ENCODE data around the gene CAMTA1.

The CAMTA1 gene

GRCh38 chr1:7223334-7224080, 438.3 kb downstream of the CAMTA1 start:
- FAIRE-seq (no peak), DNase-seq (ENCODE audit: insufficient read length, low spot score) (no peak)
- TF ChIP-seq CTCF (IDR thresholded peaks at IDR 0.05; ENCODE audit: insufficient read depth, missing control alignments) = no peak

- no peak for TF ChIP-seq CTCF (IDR thresholded peaks at IDR 0.05; ENCODE audit: insufficient read depth, missing control alignments)
- DNase-seq (ENCODE audit: insufficient read length, low spot score) (no peak), FAIRE-seq (no peak)
Measured at GRCh38 chr1:7224081-7224534, 438.9 kb downstream of the CAMTA1 start.

DNA sequence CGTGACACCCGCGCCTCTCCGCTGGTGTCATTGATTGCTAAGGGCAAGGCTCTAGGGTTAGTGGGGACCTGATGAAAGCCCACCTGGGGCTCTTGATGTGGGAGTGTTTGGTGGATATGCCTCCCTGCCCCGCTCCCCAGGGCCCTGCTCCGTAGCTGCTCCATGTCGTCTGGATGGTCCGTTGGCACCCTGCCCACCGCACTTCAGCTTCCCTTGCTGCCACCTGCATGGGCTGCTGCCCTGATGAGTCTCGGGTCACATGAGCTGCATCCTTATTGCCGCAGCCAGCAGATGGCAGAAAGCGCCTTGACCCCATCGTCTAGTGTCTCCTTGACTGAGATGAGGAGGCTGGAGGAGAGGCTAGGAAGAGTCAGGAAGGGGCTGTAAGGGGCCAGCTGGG, 439.4 kb downstream of the CAMTA1 start:
- TF ChIP-seq CTCF (IDR thresholded peaks at IDR 0.05; ENCODE audit: insufficient read depth, missing control alignments) = no peak
- DNase-seq (ENCODE audit: insufficient read length, low spot score) = no peak
- no peak for FAIRE-seq

DNA sequence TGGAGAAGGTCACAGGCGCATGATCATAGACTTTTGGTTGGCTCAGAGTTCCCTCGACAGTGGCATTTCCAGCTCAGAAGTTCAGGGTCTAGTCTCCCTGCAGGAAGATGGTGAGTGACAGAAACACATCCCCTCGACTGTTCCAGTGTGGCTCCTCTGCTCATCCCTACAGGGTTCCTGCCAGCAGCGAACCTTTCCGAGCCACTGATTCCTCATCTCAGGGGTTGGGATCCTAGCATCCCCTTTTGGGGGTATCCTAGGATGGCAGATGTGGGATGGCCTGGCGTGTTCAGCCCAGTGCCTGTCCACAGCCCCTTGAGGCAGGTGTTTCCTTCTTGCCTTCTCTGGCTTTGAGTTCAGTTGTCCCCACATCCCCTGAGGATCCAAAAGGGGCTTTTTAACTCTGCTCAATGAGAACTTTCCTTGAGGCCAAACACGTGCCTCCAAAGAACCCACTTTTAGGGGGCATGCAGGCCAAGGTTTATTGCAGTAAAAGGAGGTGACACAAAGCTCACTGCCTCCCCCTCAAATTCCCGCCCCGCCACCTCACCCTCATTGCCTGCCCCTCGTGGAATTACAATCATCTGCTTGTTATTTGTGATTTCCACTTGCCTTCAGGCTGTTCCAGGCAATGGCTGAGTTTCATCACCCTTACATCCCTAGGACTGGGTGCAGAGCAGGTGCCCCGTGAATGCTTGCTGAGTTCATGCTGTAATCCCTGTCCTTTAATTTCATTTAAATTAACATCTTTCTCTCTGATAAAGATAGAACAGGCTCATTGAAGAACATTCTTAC, 440.7 kb downstream of the CAMTA1 start:
- DNase-seq (ENCODE audit: insufficient read length, low spot score) (no peak), FAIRE-seq (no peak)
- TF ChIP-seq CTCF (IDR thresholded peaks at IDR 0.05; ENCODE audit: insufficient read depth, missing control alignments) = no peak

GRCh38 chr1:7227654-7228053, 442.4 kb downstream of the CAMTA1 start:
- DNase-seq (ENCODE audit: insufficient read length, low spot score) = no peak
- TF ChIP-seq CTCF (IDR thresholded peaks at IDR 0.05; ENCODE audit: insufficient read depth, missing control alignments) = no peak
- FAIRE-seq = no peak

- no peak for DNase-seq (ENCODE audit: insufficient read length, low spot score)
- TF ChIP-seq CTCF (IDR thresholded peaks at IDR 0.05; ENCODE audit: insufficient read depth, missing control alignments) = no peak
Measured at GRCh38 chr1:7228252-7228961, 443.2 kb downstream of the CAMTA1 start.

More at GRCh38 chr1:7228252-7228961, 443.2 kb downstream of the CAMTA1 start:
- no peak for FAIRE-seq
